ENCODE data around the gene SRCAP. TPM values are rescaled to one million over a fixed set of nuclear protein-coding genes. Genes with fewer than 3 reads are reported as not detected.

Gene SRCAP
- total RNA-seq, 2 experiments from 2014 or later = 59.5 to 60.1 TPM

GRCh38 chr16:30675143-30675542, 23.8 kb upstream of the SRCAP start:
- ATAC-seq (ENCODE audit: poor library complexity) (no peak), DNase-seq (no peak)
- H3K27ac Mint-ChIP-seq = no peak overlapping the region
- H3K9me3 Mint-ChIP-seq = no peaks in the 10 kb centered on the region
- no peaks in the 10 kb centered on the region for H3K27me3 ChIP-seq (ENCODE audit: control insufficient read depth in 1 of 2, insufficient read depth in 2 of 2, low read length in 2 of 2)
- TF ChIP-seq, protein P1, sequence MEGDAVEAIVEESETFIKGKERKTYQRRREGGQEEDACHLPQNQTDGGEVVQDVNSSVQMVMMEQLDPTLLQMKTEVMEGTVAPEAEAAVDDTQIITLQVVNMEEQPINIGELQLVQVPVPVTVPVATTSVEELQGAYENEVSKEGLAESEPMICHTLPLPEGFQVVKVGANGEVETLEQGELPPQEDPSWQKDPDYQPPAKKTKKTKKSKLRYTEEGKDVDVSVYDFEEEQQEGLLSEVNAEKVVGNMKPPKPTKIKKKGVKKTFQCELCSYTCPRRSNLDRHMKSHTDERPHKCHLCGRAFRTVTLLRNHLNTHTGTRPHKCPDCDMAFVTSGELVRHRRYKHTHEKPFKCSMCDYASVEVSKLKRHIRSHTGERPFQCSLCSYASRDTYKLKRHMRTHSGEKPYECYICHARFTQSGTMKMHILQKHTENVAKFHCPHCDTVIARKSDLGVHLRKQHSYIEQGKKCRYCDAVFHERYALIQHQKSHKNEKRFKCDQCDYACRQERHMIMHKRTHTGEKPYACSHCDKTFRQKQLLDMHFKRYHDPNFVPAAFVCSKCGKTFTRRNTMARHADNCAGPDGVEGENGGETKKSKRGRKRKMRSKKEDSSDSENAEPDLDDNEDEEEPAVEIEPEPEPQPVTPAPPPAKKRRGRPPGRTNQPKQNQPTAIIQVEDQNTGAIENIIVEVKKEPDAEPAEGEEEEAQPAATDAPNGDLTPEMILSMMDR (IDR thresholded peaks at IDR 0.05) = no peak
- POLR2A ChIA-PET = interaction anchor here (1.3 kb wide), 1 partner anchor 9 kb away, joined by 3 read pairs; no protein-coding TSS in a partner anchor
- H3K36me3 Mint-ChIP-seq (ENCODE audit: low read depth) = peaks cover 9% of the 10 kb centered on the region
- no peaks in the 10 kb centered on the region for H3K9me3 ChIP-seq (ENCODE audit: control insufficient read depth in 1 of 2, insufficient read depth in 1 of 2, low read length in 2 of 2)
- no peaks in the 10 kb centered on the region for H3K27me3 Mint-ChIP-seq
- no peak overlapping the region for H3K4me3 ChIP-seq (ENCODE audit: low read length)
- no peak overlapping the region for H3K4me3 Mint-ChIP-seq
- intact Hi-C loops (cut with DNase I, micrococcal nuclease) = no loop called here
- H3K27ac ChIP-seq (ENCODE audit: low read depth in 1 of 2, low read length in 2 of 2) = no peak overlapping the region
- no peaks in the 10 kb centered on the region for H3K4me1 ChIP-seq (ENCODE audit: insufficient read depth, low read length)
- H3K4me1 Mint-ChIP-seq (ENCODE audit: low read depth) = no peaks in the 10 kb centered on the region
- CTCF ChIA-PET = no interaction called here
- peaks cover 7% of the 10 kb centered on the region for H3K36me3 ChIP-seq (ENCODE audit: insufficient read depth, low read length)

- H3K4me1 Mint-ChIP-seq (ENCODE audit: low read depth) = no peaks in the 10 kb centered on the region
- ChIA-PET CTCF (no interaction called here), POLR2A (interaction anchor here (0.6 to 1.2 kb wide), 2 partner anchors 19 to 717 kb away, joined by 3 read pairs; no protein-coding TSS in a partner anchor)
- no peaks in the 10 kb centered on the region for H3K27me3 Mint-ChIP-seq
- no peaks in the 10 kb centered on the region for H3K27me3 ChIP-seq (ENCODE audit: control insufficient read depth in 1 of 2, insufficient read depth in 2 of 2, low read length in 2 of 2)
- TF ChIP-seq, protein P1 (IDR thresholded peaks at IDR 0.05) = no peak
- no peaks in the 10 kb centered on the region for H3K9me3 ChIP-seq (ENCODE audit: control insufficient read depth in 1 of 2, insufficient read depth in 1 of 2, low read length in 2 of 2)
- no peak overlapping the region for H3K27ac ChIP-seq (ENCODE audit: low read depth in 1 of 2, low read length in 2 of 2)
- H3K4me3 Mint-ChIP-seq = no peak overlapping the region
- no peaks in the 10 kb centered on the region for H3K9me3 Mint-ChIP-seq
- no peaks in the 10 kb centered on the region for H3K4me1 ChIP-seq (ENCODE audit: insufficient read depth, low read length)
- H3K27ac Mint-ChIP-seq = no peak overlapping the region
- DNase-seq = no peak
- H3K36me3 ChIP-seq (ENCODE audit: insufficient read depth, low read length) = no peaks in the 10 kb centered on the region
- intact Hi-C loops (cut with DNase I, micrococcal nuclease) = no loop called here
- ATAC-seq (ENCODE audit: poor library complexity) = no peak
- no peaks in the 10 kb centered on the region for H3K36me3 Mint-ChIP-seq (ENCODE audit: low read depth)
- H3K4me3 ChIP-seq (ENCODE audit: low read length) = no peak overlapping the region
These were observed 20.9 kb upstream of the SRCAP start for GRCh38 chr16:30677931-30678585.

- no peaks in the 10 kb centered on the region for H3K27me3 ChIP-seq (ENCODE audit: control insufficient read depth in 1 of 2, insufficient read depth in 2 of 2, low read length in 2 of 2)
- TF ChIP-seq, protein P1 (IDR thresholded peaks at IDR 0.05) = no peak
- Mint-ChIP-seq H3K27ac (no peak overlapping the region), H3K27me3 (no peaks in the 10 kb centered on the region), H3K4me3 (no peak overlapping the region), H3K9me3 (no peaks in the 10 kb centered on the region), H3K36me3 (ENCODE audit: low read depth) (no peaks in the 10 kb centered on the region), H3K4me1 (ENCODE audit: low read depth) (no peaks in the 10 kb centered on the region)
- no peak overlapping the region for H3K27ac ChIP-seq (ENCODE audit: low read depth in 1 of 2, low read length in 2 of 2)
- DNase-seq (no peak), ATAC-seq (ENCODE audit: poor library complexity) (no peak)
- ChIA-PET POLR2A (interaction anchor here (0.6 kb wide), 1 partner anchor 718 kb away, joined by 3 read pairs; no protein-coding TSS in a partner anchor), CTCF (no interaction called here)
- H3K4me1 ChIP-seq (ENCODE audit: insufficient read depth, low read length) = no peaks in the 10 kb centered on the region
- no peaks in the 10 kb centered on the region for H3K36me3 ChIP-seq (ENCODE audit: insufficient read depth, low read length)
- H3K9me3 ChIP-seq (ENCODE audit: control insufficient read depth in 1 of 2, insufficient read depth in 1 of 2, low read length in 2 of 2) = no peaks in the 10 kb centered on the region
- H3K4me3 ChIP-seq (ENCODE audit: low read length) = no peak overlapping the region
- intact Hi-C loops (cut with DNase I, micrococcal nuclease) = no loop called here
These were observed 20.4 kb upstream of the SRCAP start for GRCh38 chr16:30678586-30678970.

All from CD4-positive, alpha-beta T cell (primary cell).